ENCODE measurements around the gene PRDM16. TPM values are rescaled to one million over a fixed set of nuclear protein-coding genes. Genes with fewer than 3 reads are reported as not detected.

PRDM16 gene
- polyA plus RNA-seq, 1 donor from 2014 or later: 0.21 TPM

GRCh38 chr1:3081171-3081683 lies 12.2 kb downstream of the PRDM16 start:
- Histone ChIP-seq H3K4me3 (ENCODE audit: low read length) (no peak overlapping the region), H3K36me3 (ENCODE audit: insufficient read depth, low read length) (no peaks in the 10 kb centered on the region), H3K27ac (ENCODE audit: low read length) (no peak overlapping the region), H3K9me3 (ENCODE audit: low read length) (no peaks in the 10 kb centered on the region), H3K79me2 (replicated peaks; ENCODE audit: insufficient read depth, low read length) (peaks cover 93% of the 10 kb centered on the region), H4K20me1 (ENCODE audit: insufficient read depth) (no peaks in the 10 kb centered on the region), H3K9ac (ENCODE audit: low read length) (no peak overlapping the region), H3K9me2 (ENCODE audit: insufficient read depth, low read length) (no peaks in the 10 kb centered on the region), H2AFZ (ENCODE audit: low read depth, low read length) (no peak overlapping the region), H3K27me3 (ENCODE audit: insufficient read depth, low read depth, low read length) (no peaks in the 10 kb centered on the region), H3F3A (ENCODE audit: insufficient read depth, low read length, poor library complexity, severe bottlenecking) (no peaks in the 10 kb centered on the region), H3K4me2 (ENCODE audit: low read length) (no peak overlapping the region)
- TF ChIP-seq TAF1 (IDR thresholded peaks at IDR 0.05; ENCODE audit: low read depth) (no peak), CTCF (IDR thresholded peaks at IDR 0.05; ENCODE audit: poor library complexity, severe bottlenecking) (no peak), MXI1 (conservative IDR thresholded peaks at IDR 0.05; ENCODE audit: poor library complexity, severe bottlenecking) (no peak), EP300 (conservative IDR thresholded peaks at IDR 0.05; ENCODE audit: poor library complexity, severe bottlenecking) (no peak), POLR2AphosphoS5 (IDR thresholded peaks at IDR 0.05) (no peak), RAD21 (conservative IDR thresholded peaks at IDR 0.05) (no peak), EZH2 (IDR thresholded peaks at IDR 0.05; ENCODE audit: borderline replicate concordance, insufficient read depth, low read length, poor library complexity, severe bottlenecking) (no peak), SMC3 (conservative IDR thresholded peaks at IDR 0.05; ENCODE audit: poor library complexity) (no peak)
- TF ChIP-seq, protein P1, sequence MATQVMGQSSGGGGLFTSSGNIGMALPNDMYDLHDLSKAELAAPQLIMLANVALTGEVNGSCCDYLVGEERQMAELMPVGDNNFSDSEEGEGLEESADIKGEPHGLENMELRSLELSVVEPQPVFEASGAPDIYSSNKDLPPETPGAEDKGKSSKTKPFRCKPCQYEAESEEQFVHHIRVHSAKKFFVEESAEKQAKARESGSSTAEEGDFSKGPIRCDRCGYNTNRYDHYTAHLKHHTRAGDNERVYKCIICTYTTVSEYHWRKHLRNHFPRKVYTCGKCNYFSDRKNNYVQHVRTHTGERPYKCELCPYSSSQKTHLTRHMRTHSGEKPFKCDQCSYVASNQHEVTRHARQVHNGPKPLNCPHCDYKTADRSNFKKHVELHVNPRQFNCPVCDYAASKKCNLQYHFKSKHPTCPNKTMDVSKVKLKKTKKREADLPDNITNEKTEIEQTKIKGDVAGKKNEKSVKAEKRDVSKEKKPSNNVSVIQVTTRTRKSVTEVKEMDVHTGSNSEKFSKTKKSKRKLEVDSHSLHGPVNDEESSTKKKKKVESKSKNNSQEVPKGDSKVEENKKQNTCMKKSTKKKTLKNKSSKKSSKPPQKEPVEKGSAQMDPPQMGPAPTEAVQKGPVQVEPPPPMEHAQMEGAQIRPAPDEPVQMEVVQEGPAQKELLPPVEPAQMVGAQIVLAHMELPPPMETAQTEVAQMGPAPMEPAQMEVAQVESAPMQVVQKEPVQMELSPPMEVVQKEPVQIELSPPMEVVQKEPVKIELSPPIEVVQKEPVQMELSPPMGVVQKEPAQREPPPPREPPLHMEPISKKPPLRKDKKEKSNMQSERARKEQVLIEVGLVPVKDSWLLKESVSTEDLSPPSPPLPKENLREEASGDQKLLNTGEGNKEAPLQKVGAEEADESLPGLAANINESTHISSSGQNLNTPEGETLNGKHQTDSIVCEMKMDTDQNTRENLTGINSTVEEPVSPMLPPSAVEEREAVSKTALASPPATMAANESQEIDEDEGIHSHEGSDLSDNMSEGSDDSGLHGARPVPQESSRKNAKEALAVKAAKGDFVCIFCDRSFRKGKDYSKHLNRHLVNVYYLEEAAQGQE (IDR thresholded peaks at IDR 0.05; ENCODE audit: borderline replicate concordance): no peak

DNA sequence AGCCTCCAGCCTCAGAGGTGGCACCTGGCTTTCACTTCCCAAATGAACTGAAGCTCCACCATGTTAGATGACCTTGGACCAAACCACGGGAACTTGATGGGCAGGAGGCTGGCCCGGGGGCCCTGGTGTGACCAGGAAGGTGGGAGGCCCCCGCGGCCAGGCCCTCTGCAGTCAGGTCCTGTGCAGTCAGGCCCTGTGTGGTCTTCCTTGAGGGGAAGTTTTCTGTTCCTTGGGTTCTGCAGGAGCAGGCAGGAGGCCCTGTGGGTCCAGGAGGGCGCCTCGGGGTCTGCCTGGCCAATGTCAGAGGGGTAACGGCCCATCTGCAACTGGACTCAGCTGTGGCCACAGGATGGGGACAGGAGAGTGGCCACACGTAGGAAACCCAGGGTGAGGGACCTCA lies 13.0 kb downstream of the PRDM16 start:
- H3K27ac ChIP-seq (ENCODE audit: low read length): no peak overlapping the region
- no peak overlapping the region for H2AFZ ChIP-seq (ENCODE audit: low read depth, low read length)
- H3K79me2 ChIP-seq (replicated peaks; ENCODE audit: insufficient read depth, low read length): peaks cover 84% of the 10 kb centered on the region
- H3K9me2 ChIP-seq (ENCODE audit: insufficient read depth, low read length): no peaks in the 10 kb centered on the region
- H3K36me3 ChIP-seq (ENCODE audit: insufficient read depth, low read length): no peaks in the 10 kb centered on the region
- no peak overlapping the region for H3K4me3 ChIP-seq (ENCODE audit: low read length)
- no peaks in the 10 kb centered on the region for H3K27me3 ChIP-seq (ENCODE audit: insufficient read depth, low read depth, low read length)
- no peaks in the 10 kb centered on the region for H3F3A ChIP-seq (ENCODE audit: insufficient read depth, low read length, poor library complexity, severe bottlenecking)
- H3K9me3 ChIP-seq (ENCODE audit: low read length): no peaks in the 10 kb centered on the region
- H3K4me2 ChIP-seq (ENCODE audit: low read length): no peak overlapping the region
- TF ChIP-seq RAD21 (conservative IDR thresholded peaks at IDR 0.05) (no peak), MXI1 (conservative IDR thresholded peaks at IDR 0.05; ENCODE audit: poor library complexity, severe bottlenecking) (no peak), CTCF (IDR thresholded peaks at IDR 0.05; ENCODE audit: poor library complexity, severe bottlenecking) (no peak), EZH2 (IDR thresholded peaks at IDR 0.05; ENCODE audit: borderline replicate concordance, insufficient read depth, low read length, poor library complexity, severe bottlenecking) (no peak), SMC3 (conservative IDR thresholded peaks at IDR 0.05; ENCODE audit: poor library complexity) (no peak), EP300 (conservative IDR thresholded peaks at IDR 0.05; ENCODE audit: poor library complexity, severe bottlenecking) (no peak), POLR2AphosphoS5 (IDR thresholded peaks at IDR 0.05) (no peak), TAF1 (IDR thresholded peaks at IDR 0.05; ENCODE audit: low read depth) (no peak)
- TF ChIP-seq, protein P1 (IDR thresholded peaks at IDR 0.05; ENCODE audit: borderline replicate concordance): no peak
- H3K9ac ChIP-seq (ENCODE audit: low read length): no peak overlapping the region
- H4K20me1 ChIP-seq (ENCODE audit: insufficient read depth): no peaks in the 10 kb centered on the region

All from neural cell (in vitro differentiated cells).